UCSD-AML1 (cell line): Measurements from ENCODE around the gene UBASH3A.
"Not testable (repeated sequence)": the region's sequence is repeated elsewhere in the genome, so short reads cannot be mapped to it uniquely, and the experiment has no call there.

Experiments
- DNase-seq: peaks from one replicate; lab custom pipeline; 2025; ENCODE audit not compliant: unreplicated experiment; lab: John Stamatoyannopoulos, UW

The UBASH3A gene

DNA sequence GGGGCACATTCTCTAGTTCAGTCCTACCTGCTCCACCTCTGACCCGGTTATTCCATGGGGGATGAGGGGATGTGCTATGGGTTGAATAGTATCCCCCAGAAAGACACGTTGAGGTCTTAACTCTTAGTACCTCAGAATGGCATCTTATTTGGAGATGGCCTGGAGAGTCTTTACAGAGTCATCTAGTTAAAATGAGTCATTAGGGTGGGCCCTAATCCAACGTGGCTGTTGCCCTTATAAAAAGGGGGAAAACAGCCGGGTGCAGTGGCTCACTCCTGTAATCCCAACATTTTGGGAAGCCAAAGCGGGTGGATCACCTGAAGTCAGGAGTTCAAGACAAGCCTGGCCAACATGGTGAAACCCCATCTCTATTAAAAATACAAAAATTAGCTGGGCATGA is 13.5 kb upstream of the UBASH3A start:
- no peak for DNase-seq

DNA sequence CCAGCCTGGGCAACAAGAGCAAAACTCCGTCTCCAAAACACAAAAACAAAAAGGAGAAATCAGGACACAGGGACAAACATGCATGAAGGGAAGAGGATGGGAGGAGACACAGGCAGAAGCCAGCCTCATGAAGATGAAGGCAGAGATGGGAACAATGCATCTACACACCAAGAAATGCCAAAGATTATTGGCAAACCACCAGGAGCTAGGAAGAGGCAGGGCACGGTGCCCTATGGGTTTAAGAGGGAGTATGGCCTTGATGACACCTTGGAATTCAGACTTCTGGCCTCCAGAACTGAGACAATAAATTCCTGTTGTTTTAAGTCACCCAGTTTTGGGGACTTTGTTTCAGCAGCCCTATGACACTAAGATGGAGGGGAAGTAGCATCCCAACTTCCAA is 13.0 kb upstream of the UBASH3A start:
- no peak for DNase-seq

DNA sequence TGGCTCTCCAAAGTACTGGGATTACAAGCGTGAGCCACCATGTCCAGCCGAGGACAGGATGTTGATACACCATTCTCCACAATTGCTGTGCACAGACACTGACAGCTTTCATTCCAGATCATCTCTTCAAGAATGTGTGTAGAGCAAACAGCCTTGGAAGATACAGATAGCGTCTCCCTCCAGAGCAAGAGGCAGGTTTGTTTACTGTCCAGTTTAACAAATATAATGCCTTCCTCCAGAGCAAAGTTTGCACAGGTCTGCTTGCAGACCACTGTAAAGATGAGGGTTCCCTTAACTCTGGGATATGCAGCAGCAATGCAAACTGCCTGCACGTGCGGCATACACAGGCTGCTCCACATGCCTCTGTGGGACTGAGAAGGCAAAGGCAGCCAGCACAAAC is 12.4 kb upstream of the UBASH3A start:
- no peak for DNase-seq

DNA sequence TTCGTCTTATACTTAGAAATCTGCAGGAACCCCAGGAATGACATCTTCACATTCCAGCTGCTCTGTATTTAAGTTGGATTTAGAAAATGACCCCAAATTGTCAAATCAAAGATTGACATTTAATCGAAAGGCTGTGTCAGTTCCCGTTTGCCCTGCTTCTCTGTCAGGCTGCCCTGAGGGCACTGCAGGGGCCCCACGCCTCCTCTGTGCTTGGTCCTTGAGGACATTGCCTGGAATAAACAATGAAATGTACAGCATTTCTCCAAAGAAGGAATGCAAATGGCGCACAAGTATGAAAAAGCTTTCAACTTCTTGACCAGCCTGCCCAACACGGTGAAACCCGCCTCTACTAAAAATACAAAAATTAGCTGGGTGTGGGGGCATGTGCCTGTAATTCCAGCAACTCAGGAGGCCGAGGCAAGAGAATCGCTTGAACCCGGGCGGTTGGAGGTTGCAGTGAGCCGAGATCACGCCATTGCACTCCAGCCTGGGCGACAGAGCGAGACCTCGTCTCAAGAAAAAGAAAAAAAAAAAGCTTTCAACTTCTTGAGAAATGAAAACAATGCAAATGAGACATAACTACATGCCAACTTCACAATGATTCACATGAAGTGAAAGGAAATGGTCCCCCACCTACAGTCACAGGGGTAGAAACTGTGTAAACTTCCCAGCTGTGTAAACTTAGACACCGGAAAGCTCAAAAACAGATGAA is 10.8 kb upstream of the UBASH3A start:
- DNase-seq, result no peak

DNA sequence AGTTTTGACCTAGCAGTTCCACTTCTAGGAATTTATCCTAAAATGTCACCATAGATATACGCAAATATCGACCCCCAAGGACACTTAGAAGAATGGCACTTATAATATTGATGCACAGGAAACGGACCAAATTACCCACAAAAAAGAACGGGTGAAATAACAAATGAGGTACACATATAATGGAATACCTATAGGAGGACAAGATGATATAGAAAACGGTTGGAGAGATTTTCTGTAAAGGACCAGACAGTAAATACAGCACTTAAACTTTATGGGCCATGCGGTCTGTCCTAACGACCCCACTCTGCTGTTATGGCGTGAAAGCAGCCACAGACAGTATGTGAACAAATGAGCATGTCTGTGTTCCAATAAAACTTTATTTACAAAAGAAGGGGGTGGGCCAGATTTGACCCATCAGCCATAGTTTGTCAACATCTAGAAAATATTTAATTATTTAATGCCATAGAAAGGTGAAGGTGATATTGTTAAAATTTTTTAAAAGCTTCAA is 10.2 kb upstream of the UBASH3A start:
- DNase-seq, result no peak

DNA sequence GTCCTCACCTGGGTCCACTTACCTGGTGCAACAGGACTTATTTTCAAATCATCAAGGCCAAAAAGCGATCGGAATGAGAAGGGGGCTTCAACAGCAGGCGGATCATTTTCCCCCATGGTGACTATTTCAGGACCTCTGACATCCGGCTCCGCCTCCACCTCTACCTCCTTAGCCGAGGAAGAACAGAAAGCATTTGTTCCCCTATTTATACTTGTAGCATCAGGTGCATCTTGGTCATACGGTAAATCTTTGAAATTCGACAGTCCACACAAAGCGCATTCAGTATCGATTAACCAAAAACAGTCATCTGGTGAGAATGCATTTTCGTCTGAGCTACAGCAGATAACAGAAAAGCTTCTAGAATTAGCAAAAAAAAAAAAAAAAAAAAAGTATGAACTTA is 8.4 kb upstream of the UBASH3A start:
- DNase-seq, result no peak

DNA sequence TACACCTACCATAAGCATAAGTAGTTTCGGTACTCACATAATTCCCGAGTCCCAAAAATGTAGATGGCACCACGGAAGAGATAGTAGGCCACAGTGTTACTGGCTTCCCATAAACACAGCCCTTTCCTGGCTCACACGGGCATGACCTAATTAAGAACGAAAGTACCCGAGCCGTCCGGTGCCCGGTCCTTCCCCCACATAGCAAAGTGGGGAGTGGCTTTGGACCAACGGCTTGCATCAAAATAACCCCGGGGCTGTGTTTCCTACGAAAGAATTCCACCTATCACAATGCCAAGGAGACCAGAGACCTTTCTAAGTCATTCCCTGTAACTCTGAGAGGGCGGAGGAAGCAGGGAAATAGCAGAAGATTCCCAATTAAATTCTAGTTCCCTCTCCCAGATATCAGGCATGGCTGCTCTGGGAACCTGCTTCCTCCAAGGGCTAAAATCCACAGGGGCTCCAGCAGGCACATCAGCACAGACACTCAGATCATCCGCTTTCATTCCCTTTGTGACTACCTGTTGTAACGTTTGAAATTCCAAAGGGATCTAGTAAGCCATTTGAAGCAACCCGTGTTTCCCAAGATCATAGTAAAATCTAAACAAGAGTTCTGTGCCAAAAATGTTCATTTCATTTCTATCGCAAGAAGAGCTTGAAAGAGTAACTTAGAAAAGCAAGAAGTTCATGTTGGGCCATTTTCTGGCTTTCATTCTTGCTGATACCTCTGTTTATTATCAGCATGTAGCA is 7.6 kb upstream of the UBASH3A start, which contains the start of gene TMPRSS3:
Gene TMPRSS3 (minus strand): TSS at position 148 of the 747 bp plus-strand sequence. CDS start 635 bp downstream, outside the sequence.
- no peak for DNase-seq

DNA sequence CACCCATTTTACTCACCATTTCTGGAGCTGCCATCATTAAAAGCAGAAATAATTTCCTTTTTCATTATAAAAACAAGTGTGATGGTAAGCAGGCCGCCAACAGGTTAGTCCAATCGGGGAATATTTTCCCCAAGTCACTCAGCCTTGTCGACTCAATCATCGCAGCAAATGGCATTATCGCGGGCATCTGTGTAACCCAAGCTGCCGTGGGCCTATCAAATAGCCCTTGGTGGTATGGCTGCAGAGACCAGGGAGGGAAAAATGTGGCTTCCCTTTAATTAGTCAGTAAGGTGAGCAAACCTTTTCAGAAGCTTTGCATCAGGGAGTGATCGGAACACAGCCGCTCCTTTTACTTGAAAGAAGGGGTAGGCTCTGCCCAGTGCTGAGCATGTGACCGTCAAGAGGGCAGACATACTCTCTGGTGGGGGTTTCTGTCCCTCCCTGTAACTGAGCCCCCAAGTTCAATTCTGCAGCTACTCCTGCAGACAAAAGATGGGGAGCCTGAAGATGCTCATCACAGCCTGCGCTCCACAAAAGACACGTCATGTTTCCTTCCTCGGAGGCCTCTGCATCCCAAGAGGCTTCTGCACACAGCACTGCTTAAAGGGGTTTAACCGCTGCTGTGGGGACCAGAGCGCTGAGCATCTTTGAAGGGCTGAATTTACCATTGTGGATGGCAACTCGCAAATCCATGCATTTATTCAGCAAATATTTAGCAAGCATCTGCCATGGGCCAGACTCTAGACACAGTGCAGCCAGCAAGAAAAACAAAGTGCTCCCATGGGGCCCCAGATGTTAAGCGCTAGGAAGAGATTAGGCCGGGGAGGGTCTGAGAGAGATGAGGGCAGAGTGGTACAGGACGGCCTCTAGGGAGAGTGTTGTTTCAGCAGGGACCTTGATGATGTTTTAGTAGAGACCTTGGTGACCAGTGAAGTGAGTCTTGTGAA is 6.6 kb upstream of the UBASH3A start:
- no peak for DNase-seq

DNA sequence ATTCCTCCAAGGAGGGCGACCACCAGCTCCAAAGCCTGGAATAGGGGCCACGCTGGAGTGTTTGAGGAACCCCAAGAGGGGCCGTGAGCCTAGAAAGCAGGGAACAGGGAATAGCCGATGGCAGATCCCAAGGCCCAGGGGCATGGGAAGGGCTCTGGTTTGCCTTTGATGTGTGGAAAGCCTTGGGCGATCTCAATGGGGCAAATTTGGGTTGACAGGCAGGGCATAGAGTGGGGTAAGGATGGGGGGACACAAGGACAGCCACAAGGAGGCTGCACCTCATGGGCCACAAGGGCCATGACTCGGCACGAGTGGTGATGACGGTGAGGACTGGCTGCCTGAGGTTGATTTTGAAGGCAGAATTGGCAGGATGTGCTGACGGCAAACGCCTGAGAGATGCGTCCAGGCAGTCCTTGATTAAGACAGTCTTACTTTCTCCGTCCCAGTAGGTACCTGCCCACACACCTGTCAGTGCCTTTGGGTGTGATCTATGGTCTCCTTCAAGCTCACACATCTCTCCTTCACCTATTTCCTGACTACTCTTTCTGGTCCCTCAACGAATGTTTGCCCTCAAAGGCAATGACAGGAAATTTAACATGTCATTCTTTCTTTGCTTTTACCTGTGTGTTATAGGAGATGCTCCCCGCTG is 5.8 kb upstream of the UBASH3A start:
- DNase-seq, result no peak

DNA sequence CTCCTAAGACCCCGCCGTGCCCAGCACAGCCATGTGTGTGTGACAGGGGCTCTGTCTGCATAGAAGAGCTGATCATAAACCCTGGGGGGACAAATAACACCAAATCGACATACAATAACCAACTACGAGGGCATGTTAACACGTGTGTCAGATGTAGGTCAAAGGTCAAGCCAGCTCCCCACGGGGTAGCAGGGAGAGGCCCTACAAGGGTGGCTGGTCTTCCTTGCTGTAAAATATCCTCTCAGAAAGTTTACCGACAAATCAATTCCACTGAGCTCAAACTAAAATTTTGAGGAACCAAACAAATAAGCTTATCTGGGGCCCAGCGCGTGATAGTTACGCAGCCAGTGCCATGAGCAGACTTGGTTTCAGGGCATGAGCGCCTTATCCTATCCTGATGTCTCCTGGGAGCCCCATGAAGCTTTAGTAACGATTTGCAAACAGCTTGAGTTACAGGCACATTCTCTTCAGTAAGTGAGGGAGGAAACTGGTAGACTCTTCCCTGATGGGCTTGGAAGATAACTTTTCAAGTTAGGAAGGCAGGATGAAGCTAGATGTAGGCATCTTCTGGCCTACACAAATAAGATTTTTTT is 5.2 kb upstream of the UBASH3A start:
- no peak for DNase-seq

DNA sequence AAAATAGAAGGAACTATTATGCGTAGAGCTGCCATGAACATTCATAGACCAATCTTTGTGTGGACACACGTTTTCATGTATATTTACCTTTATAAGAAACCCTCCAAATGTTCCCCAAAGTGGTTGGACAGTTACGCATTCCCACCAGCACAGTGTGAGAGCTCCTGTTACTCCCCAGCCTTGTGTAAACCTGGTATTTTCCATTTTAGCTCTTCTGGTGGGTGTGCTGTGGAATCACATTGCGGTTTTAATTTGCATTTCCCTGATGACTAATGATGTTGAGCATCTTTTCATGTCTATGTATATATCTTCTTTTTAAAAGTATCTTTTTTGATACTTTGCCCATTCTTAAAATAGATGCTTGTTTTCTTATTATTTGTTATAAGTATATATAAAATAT is 3.2 kb upstream of the UBASH3A start:
- no peak for DNase-seq

DNA sequence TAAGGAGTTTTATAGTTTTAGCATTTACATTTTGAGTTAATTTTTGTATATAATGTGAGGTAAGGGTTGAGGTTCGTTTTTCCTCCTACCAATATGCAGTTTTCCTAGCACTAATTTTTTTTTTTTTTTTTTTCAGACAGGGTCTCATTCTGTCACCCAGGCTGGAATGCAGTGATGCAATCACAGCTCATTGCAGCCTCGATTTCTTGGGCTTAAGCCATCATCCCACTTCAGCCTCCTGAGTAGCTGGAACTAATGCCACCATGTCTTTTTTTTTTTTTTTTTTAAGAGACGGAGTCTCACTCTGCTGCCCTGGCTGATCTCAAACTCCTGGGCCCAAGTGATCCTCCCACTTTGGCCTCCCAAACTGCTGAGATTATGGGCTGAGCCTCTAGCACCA is 2.5 kb upstream of the UBASH3A start:
- DNase-seq, result no peak

DNA sequence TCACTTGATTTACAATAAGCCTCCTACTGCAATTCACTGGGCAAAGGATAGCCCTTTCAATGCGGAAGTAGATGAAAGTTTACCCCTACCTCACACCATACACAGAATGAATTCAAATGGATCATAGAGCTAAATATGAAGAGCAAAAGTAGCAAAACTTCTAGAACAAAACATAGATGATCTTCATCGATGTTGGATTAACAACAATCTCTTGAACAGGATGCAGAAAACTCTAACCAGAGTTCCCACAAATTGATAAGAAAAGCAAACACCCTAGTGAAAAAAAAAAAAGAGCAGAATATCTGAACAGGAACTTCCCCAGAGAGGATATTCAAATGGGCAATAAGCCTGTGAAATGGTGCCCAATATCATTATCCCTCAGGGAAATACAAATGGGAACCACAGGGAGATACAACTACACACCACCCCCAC is 1.9 kb upstream of the UBASH3A start:
- no peak for DNase-seq

DNA sequence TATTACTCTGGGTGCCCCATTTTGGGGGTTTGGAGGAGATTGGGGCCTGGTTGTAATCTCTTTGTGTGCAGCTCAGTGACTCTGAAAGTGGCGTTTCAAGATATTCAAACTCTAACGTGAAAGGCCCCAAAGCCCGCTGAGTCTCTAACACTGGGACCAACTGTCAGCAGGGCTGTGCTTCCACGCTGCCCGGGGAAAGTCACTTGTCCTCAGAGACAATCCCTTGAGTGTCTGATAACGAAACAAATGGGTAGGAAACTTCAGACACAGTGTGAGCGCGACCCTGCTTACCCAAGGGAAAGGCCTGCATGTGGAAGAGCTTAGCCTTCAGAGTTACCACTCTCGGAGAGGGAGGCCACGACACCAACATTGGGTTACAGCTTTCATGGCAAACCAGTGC is 837 bp downstream of the UBASH3A start:
- no peak for DNase-seq

DNA sequence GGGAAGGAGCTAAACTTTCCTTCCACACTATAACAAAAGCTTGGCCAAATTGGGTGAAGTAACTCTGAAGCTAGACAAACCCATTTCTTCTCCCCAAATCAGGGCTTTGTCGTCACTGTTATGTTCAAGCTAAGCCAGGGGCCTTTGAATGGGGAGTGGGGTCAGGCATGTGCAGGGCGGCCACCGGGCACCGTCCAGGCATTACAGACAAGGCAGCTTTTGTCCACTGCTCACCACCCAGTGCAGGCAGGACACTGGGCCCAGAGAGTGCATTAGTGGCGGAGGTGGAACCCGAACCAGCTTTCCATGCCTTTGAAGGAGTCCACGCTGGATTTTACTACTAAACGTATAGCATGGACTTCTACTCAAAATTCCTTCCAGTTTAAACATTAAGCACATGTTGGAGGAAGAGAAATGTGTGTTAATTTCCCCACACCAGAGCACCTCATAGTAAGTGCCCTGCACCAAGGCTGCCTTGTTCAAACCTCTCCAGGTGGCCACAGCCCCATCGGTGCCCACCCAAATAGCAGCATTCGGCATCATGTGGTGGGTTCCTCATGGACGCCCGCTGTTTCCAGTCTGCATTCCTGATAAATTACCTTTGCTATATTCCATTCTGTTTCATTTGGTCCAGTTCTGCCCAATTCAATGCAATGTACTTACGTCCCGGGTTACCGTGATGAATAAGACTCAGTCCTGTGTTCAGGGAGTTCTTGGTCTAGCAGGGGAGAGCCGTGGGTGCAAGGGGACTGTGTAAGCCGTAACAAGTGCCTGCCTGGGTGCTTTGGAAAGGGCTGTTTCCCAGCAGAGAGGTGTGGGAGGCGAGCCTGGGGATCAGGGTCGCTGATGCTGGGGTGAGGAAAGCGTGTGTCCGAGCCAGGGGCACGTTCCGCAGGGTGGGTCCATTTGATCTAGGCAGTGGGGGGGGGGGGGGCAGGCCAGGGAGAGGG is 1.6 kb downstream of the UBASH3A start:
- no peak for DNase-seq

DNA sequence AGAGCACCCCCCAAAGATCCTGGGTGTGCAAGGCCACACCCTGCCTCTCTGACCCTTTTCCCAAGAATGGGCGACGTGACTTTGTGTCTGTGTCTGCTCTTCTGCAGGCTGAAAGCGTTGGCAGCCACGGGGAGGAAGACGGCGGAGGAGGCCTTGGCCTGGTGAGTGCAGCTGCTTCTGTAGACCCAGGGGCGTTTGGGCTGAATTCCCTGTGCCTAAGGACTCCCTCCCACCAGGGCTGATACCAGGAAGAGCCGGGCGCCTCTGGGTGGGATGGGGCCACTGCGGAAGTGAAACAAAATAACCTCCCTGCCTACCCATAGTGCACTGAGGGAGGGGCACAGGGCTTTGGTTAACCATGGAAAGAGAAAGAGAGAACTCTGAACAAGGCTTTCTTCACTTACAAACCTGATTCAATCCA is 2.5 kb downstream of the UBASH3A start:
- no peak for DNase-seq

DNA sequence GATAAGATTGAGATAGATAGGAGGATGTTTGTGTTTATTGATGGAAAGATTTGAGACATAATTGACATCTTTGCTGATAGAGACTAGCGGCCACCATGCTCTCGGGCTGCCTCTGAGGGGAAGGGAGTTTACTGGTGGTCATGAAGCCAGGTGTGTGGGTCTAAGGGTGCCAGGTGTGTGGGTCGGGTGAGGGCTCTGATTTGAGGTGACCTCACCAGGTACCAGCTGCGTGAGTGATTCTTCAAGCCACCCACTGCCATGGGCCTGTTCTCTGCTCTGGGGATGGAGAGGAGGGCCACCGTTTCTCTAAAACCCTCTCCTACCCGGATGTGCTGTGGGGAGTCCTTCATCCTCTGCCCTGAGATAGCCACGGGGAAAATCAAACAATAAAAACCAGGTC is 3.2 kb downstream of the UBASH3A start:
- DNase-seq, result no peak

DNA sequence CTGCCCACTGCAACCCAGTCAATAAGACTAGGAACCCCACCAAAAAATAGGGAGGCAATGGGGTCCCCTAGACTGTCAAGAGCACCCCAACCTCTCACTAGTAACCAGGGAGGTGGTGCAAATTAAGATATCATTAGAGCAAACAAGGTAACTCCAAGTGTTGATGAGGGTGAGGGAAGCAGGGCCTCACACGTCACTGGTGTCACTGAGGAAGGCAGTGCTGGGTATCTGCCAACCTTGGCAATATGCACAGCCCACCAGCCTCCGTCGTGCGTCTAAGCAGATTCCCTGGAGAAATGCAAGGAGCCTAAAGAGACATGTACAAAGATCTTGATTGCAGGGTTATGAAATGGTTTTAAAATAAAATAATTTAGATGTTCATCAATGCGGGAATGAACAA is 3.8 kb downstream of the UBASH3A start:
- DNase-seq, result no peak

DNA sequence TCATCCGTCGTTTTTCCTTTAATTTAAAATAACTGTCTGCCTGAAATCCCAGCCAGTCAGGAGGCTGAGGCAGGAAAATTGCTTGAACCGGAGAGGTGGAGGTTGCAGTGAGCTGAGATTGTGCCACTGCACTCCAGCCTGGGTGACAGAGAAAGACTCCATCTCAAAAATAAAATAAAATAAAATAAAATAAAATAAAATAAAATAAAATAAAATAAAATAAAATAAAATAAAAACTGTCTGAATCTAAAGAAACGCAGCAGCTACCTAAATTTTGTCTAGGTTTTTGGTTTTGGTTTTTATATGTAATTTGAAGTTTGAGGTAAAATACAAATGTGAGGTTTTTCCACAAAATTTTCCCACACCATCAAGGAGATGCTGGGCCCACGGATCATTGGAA is 5.0 kb downstream of the UBASH3A start:
- DNase-seq, result not testable (repeated sequence)
